ENCODE measurements around the gene ERGIC1. TPM values are rescaled to one million over a fixed set of nuclear protein-coding genes. Genes with fewer than 3 reads are reported as not detected.
A peak's percentile ranks its signal among the peaks of the same experiment; 100 is the strongest.

Gene ERGIC1
- total RNA-seq, 1 donor from 2014 or later, result 184 TPM

- no peaks in the 10 kb centered on the region for H3K27me3 ChIP-seq
- DNase-seq (ENCODE audit: low spot score in 2 of 2), result no peak
- no peak overlapping the region for H3K27ac ChIP-seq
- peaks cover 0 to 5% of the 10 kb centered on the region in 2 donors for H3K4me1 ChIP-seq
- TF ChIP-seq, protein P1, sequence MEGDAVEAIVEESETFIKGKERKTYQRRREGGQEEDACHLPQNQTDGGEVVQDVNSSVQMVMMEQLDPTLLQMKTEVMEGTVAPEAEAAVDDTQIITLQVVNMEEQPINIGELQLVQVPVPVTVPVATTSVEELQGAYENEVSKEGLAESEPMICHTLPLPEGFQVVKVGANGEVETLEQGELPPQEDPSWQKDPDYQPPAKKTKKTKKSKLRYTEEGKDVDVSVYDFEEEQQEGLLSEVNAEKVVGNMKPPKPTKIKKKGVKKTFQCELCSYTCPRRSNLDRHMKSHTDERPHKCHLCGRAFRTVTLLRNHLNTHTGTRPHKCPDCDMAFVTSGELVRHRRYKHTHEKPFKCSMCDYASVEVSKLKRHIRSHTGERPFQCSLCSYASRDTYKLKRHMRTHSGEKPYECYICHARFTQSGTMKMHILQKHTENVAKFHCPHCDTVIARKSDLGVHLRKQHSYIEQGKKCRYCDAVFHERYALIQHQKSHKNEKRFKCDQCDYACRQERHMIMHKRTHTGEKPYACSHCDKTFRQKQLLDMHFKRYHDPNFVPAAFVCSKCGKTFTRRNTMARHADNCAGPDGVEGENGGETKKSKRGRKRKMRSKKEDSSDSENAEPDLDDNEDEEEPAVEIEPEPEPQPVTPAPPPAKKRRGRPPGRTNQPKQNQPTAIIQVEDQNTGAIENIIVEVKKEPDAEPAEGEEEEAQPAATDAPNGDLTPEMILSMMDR (IDR thresholded peaks at IDR 0.05), result no peak
- intact Hi-C loops (cut with DNase I), result no loop called here
- H3K9me3 ChIP-seq, result peaks cover 0 to 8% of the 10 kb centered on the region in 2 donors
- no peaks in the 10 kb centered on the region for H3K36me3 ChIP-seq
- no peak overlapping the region for H3K4me3 ChIP-seq
These were observed 5.1 kb upstream of the ERGIC1 start for GRCh38 chr5:172828911-172829431.

DNA sequence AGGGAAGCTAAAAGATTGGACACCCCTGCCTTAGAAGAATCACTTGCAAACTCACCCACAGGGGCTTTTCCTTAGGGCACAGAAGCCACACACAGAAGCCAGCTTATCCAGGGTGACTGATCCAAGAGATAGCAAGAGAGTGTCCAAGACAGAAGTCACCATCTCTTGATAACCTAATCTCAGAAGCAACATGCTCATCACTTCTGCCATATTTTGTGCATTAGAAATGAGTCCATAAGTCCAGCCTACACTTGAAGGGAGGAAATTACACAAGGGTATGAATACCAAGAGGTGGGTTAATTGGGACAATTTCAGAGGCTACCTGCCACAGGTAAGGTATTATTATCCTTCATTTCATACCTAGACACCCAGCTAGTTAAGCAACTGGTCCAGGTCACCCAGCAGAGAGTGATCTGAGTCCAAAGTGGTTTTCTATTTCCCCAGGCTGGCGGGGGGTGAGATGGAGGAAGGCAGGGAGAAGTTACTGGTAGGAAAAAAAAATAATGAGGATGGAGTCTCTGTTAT lies 3.7 kb upstream of the ERGIC1 start:
- no peak for DNase-seq (ENCODE audit: low spot score in 2 of 2)
- Histone ChIP-seq H3K27me3 (no peaks in the 10 kb centered on the region), H3K4me1 (peaks cover 0 to 5% of the 10 kb centered on the region in 2 donors), H3K36me3 (no peaks in the 10 kb centered on the region), H3K9me3 (peaks cover 0 to 8% of the 10 kb centered on the region in 2 donors), H3K4me3 (no peak overlapping the region), H3K27ac (no peak overlapping the region)
- TF ChIP-seq, protein P1 (IDR thresholded peaks at IDR 0.05), result no peak
- intact Hi-C loops (cut with DNase I), result no loop called here

- Histone ChIP-seq H3K4me1 (peaks cover 0 to 12% of the 10 kb centered on the region in 2 donors), H3K36me3 (no peaks in the 10 kb centered on the region), H3K27me3 (no peaks in the 10 kb centered on the region), H3K27ac (peak overlapping the region in 1 of 2 donors; percentile 29), H3K4me3 (no peak overlapping the region), H3K9me3 (peaks cover 0 to under 1% of the 10 kb centered on the region in 2 donors)
- DNase-seq (ENCODE audit: low spot score in 2 of 2), result no peak
- TF ChIP-seq, protein P1 (IDR thresholded peaks at IDR 0.05), result no peak
- intact Hi-C loops (cut with DNase I), result no loop called here
These were observed 3.0 kb upstream of the ERGIC1 start for GRCh38 chr5:172830876-172831662.

- H3K27ac ChIP-seq, result peak overlapping the region; percentile 86 to 89
- no peaks in the 10 kb centered on the region for H3K9me3 ChIP-seq
- peaks cover 0 to 28% of the 10 kb centered on the region in 2 donors for H3K4me1 ChIP-seq
- no peaks in the 10 kb centered on the region for H3K27me3 ChIP-seq
- H3K4me3 ChIP-seq, result no peak overlapping the region
- DNase-seq (ENCODE audit: low spot score in 2 of 2), result no peak
- TF ChIP-seq, protein P1 (IDR thresholded peaks at IDR 0.05), result no peak
- H3K36me3 ChIP-seq, result no peaks in the 10 kb centered on the region
- intact Hi-C loops (cut with DNase I), result no loop called here
These were observed 1.4 kb upstream of the ERGIC1 start for GRCh38 chr5:172832383-172833315.

DNA sequence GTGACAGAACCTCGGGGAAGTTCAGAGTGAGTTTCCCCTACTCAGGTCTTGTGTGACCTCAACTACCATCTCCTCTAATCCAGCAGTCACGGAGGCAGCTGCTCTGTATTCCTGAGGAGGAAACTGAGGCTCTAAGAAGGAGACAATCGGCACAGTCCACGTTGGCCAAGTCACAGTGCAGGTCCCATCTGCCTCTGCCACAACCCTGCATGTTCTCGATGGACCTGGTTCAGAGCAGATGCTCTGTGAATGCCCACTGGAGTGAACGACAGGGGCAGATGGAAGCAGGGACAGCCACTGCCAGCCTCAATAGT lies 722 bp upstream of the ERGIC1 start:
- Histone ChIP-seq H3K4me1 (peaks cover 0 to 31% of the 10 kb centered on the region in 2 donors), H3K4me3 (peak overlapping the region in 1 of 2 donors; percentile 95), H3K9me3 (no peaks in the 10 kb centered on the region), H3K27ac (peak overlapping the region; percentile 86 to 89), H3K36me3 (peaks cover 0 to 2% of the 10 kb centered on the region in 2 donors), H3K27me3 (no peaks in the 10 kb centered on the region)
- DNase-seq (ENCODE audit: low spot score in 2 of 2), result no peak
- intact Hi-C loops (cut with DNase I), result no loop called here
- TF ChIP-seq, protein P1 (IDR thresholded peaks at IDR 0.05), result no peak
